ENCODE measurements around the gene NEDD9.

NEDD9 gene

GRCh38 chr6:11183761-11184362, 48.6 kb downstream of the NEDD9 start:
- Histone ChIP-seq H3K27ac (ENCODE audit: low read depth, low read length) (no peak overlapping the region), H3K36me3 (ENCODE audit: insufficient read depth, low read length) (peaks cover 50% of the 10 kb centered on the region)
- WGBS = 94% methylated on average over 3 of the region's 3 CpGs

GRCh38 chr6:11181478-11182136, 50.9 kb downstream of the NEDD9 start:
- H3K27ac ChIP-seq (ENCODE audit: low read depth, low read length) = no peak overlapping the region
- peaks cover 15% of the 10 kb centered on the region for H3K4me1 ChIP-seq (ENCODE audit: insufficient read depth, low read length)
- 100% methylated on average over 2 of the region's 3 CpGs for WGBS
- H3K36me3 ChIP-seq (ENCODE audit: insufficient read depth, low read length) = peaks cover 30% of the 10 kb centered on the region; the same call in 1 of the 2 replicates
- H3K9me3 ChIP-seq (ENCODE audit: insufficient read depth, low read depth, low read length) = peaks cover 9% of the 10 kb centered on the region; the same call in 1 of the 2 replicates
- no peaks in the 10 kb centered on the region for H3K27me3 ChIP-seq (ENCODE audit: insufficient read depth, low read length)
- H3K4me3 ChIP-seq (ENCODE audit: low read length) = no peak overlapping the region
- no peak overlapping the region for H3K9ac ChIP-seq (ENCODE audit: low read depth, low read length)

More at GRCh38 chr6:11183761-11184362, 48.6 kb downstream of the NEDD9 start:
- H3K4me1 ChIP-seq (ENCODE audit: insufficient read depth, low read length) = peaks cover 15% of the 10 kb centered on the region
- no peak overlapping the region for H3K9ac ChIP-seq (ENCODE audit: low read depth, low read length)
- H3K4me3 ChIP-seq (ENCODE audit: low read length) = no peak overlapping the region
- H3K27me3 ChIP-seq (ENCODE audit: insufficient read depth, low read length) = no peaks in the 10 kb centered on the region
- peaks cover 9% of the 10 kb centered on the region; the same call in 1 of the 2 replicates for H3K9me3 ChIP-seq (ENCODE audit: insufficient read depth, low read depth, low read length)

- Histone ChIP-seq H3K4me1 (ENCODE audit: insufficient read depth, low read length) (peaks cover 15% of the 10 kb centered on the region), H3K9me3 (ENCODE audit: insufficient read depth, low read depth, low read length) (peaks cover 9% of the 10 kb centered on the region; the same call in 1 of the 2 replicates), H3K9ac (ENCODE audit: low read depth, low read length) (no peak overlapping the region), H3K27me3 (ENCODE audit: insufficient read depth, low read length) (no peaks in the 10 kb centered on the region), H3K27ac (ENCODE audit: low read depth, low read length) (peak overlapping the region; percentile 42), H3K36me3 (ENCODE audit: insufficient read depth, low read length) (peaks cover 13% of the 10 kb centered on the region; the same call in 1 of the 2 replicates), H3K4me3 (ENCODE audit: low read length) (no peak overlapping the region)
- 46% methylated on average over 8 of the region's 8 CpGs for WGBS
Observed at GRCh38 chr6:11179419-11180202, 52.9 kb downstream of the NEDD9 start.

- no peak overlapping the region for H3K4me3 ChIP-seq (ENCODE audit: low read length)
- peaks cover 9% of the 10 kb centered on the region; the same call in 1 of the 2 replicates for H3K9me3 ChIP-seq (ENCODE audit: insufficient read depth, low read depth, low read length)
- H3K27me3 ChIP-seq (ENCODE audit: insufficient read depth, low read length) = no peaks in the 10 kb centered on the region
- H3K4me1 ChIP-seq (ENCODE audit: insufficient read depth, low read length) = peaks cover 15% of the 10 kb centered on the region
- H3K27ac ChIP-seq (ENCODE audit: low read depth, low read length) = no peak overlapping the region
- WGBS = 73% methylated on average over 6 of the region's 6 CpGs
- H3K9ac ChIP-seq (ENCODE audit: low read depth, low read length) = no peak overlapping the region
- H3K36me3 ChIP-seq (ENCODE audit: insufficient read depth, low read length) = peaks cover 9% of the 10 kb centered on the region; the same call in 1 of the 2 replicates
Observed at GRCh38 chr6:11179088-11179418, 53.4 kb downstream of the NEDD9 start.

GRCh38 chr6:11177271-11177670, 55.2 kb downstream of the NEDD9 start:
- H3K27ac ChIP-seq (ENCODE audit: low read depth, low read length) = no peak overlapping the region
- 0 out of 2 replicates have a peak, but pooled peaks cover 6% of the 10 kb centered on the region for H3K9me3 ChIP-seq (ENCODE audit: insufficient read depth, low read depth, low read length)
- no peak overlapping the region for H3K9ac ChIP-seq (ENCODE audit: low read depth, low read length)
- H3K27me3 ChIP-seq (ENCODE audit: insufficient read depth, low read length) = no peaks in the 10 kb centered on the region
- peaks cover 24% of the 10 kb centered on the region for H3K4me1 ChIP-seq (ENCODE audit: insufficient read depth, low read length)
- no peaks in the 10 kb centered on the region for H3K36me3 ChIP-seq (ENCODE audit: insufficient read depth, low read length)
- WGBS = 88% methylated on average over 1 of the region's 1 CpG
- no peak overlapping the region for H3K4me3 ChIP-seq (ENCODE audit: low read length)

GRCh38 chr6:11174242-11174611, 58.2 kb downstream of the NEDD9 start:
- H3K9me3 ChIP-seq (ENCODE audit: insufficient read depth, low read depth, low read length) = no peaks in the 10 kb centered on the region
- H3K4me1 ChIP-seq (ENCODE audit: insufficient read depth, low read length) = peaks cover 13% of the 10 kb centered on the region; the same call in 1 of the 2 replicates
- no peak overlapping the region for H3K9ac ChIP-seq (ENCODE audit: low read depth, low read length)
- WGBS = 96% methylated on average over 5 of the region's 5 CpGs
- H3K4me3 ChIP-seq (ENCODE audit: low read length) = no peak overlapping the region
- no peak overlapping the region for H3K27ac ChIP-seq (ENCODE audit: low read depth, low read length)
- no peaks in the 10 kb centered on the region for H3K27me3 ChIP-seq (ENCODE audit: insufficient read depth, low read length)
- no peaks in the 10 kb centered on the region for H3K36me3 ChIP-seq (ENCODE audit: insufficient read depth, low read length)

GRCh38 chr6:11172501-11173327, 59.8 kb downstream of the NEDD9 start:
- WGBS = 32% methylated on average over 16 of the region's 17 CpGs

GRCh38 chr6:11171952-11172351, 60.5 kb downstream of the NEDD9 start:
- Histone ChIP-seq H3K9ac (ENCODE audit: low read depth, low read length) (no peak overlapping the region), H3K4me3 (ENCODE audit: low read length) (no peak overlapping the region), H3K9me3 (ENCODE audit: insufficient read depth, low read depth, low read length) (no peaks in the 10 kb centered on the region), H3K4me1 (ENCODE audit: insufficient read depth, low read length) (peaks cover 9% of the 10 kb centered on the region; the same call in 1 of the 2 replicates), H3K27ac (ENCODE audit: low read depth, low read length) (no peak overlapping the region), H3K27me3 (ENCODE audit: insufficient read depth, low read length) (no peaks in the 10 kb centered on the region), H3K36me3 (ENCODE audit: insufficient read depth, low read length) (no peaks in the 10 kb centered on the region)
- 96% methylated on average over 13 of the region's 13 CpGs for WGBS

More at GRCh38 chr6:11172501-11173327, 59.8 kb downstream of the NEDD9 start:
- no peaks in the 10 kb centered on the region for H3K36me3 ChIP-seq (ENCODE audit: insufficient read depth, low read length)
- H3K27me3 ChIP-seq (ENCODE audit: insufficient read depth, low read length) = no peaks in the 10 kb centered on the region
- H3K4me1 ChIP-seq (ENCODE audit: insufficient read depth, low read length) = peaks cover 9% of the 10 kb centered on the region; the same call in 1 of the 2 replicates
- no peak overlapping the region for H3K4me3 ChIP-seq (ENCODE audit: low read length)
- no peak overlapping the region for H3K9ac ChIP-seq (ENCODE audit: low read depth, low read length)
- no peaks in the 10 kb centered on the region for H3K9me3 ChIP-seq (ENCODE audit: insufficient read depth, low read depth, low read length)
- H3K27ac ChIP-seq (ENCODE audit: low read depth, low read length) = no peak overlapping the region

- WGBS = 95% methylated on average over 6 of the region's 7 CpGs
- peaks cover 6% of the 10 kb centered on the region; the same call in 1 of the 2 replicates for H3K4me1 ChIP-seq (ENCODE audit: insufficient read depth, low read length)
- no peak overlapping the region for H3K4me3 ChIP-seq (ENCODE audit: low read length)
- no peaks in the 10 kb centered on the region for H3K9me3 ChIP-seq (ENCODE audit: insufficient read depth, low read depth, low read length)
- no peaks in the 10 kb centered on the region for H3K27me3 ChIP-seq (ENCODE audit: insufficient read depth, low read length)
- H3K36me3 ChIP-seq (ENCODE audit: insufficient read depth, low read length) = no peaks in the 10 kb centered on the region
- H3K27ac ChIP-seq (ENCODE audit: low read depth, low read length) = no peak overlapping the region
- H3K9ac ChIP-seq (ENCODE audit: low read depth, low read length) = no peak overlapping the region
Observed at GRCh38 chr6:11168091-11168635, 64.3 kb downstream of the NEDD9 start.

GRCh38 chr6:11166948-11167347, 65.5 kb downstream of the NEDD9 start:
- Histone ChIP-seq H3K9ac (ENCODE audit: low read depth, low read length) (no peak overlapping the region), H3K4me1 (ENCODE audit: insufficient read depth, low read length) (0 out of 2 replicates have a peak, but pooled peaks cover 2% of the 10 kb centered on the region), H3K27me3 (ENCODE audit: insufficient read depth, low read length) (no peaks in the 10 kb centered on the region), H3K4me3 (ENCODE audit: low read length) (no peak overlapping the region), H3K36me3 (ENCODE audit: insufficient read depth, low read length) (no peaks in the 10 kb centered on the region), H3K9me3 (ENCODE audit: insufficient read depth, low read depth, low read length) (no peaks in the 10 kb centered on the region), H3K27ac (ENCODE audit: low read depth, low read length) (no peak overlapping the region)
- 68% methylated on average over 4 of the region's 4 CpGs for WGBS

Measured in HUES64 (cell line).